Tongue (tissue), 2 donors: ENCODE results near the gene CCDC85B. TPM values are rescaled to one million over a fixed set of nuclear protein-coding genes. Genes with fewer than 3 reads are reported as not detected.
A peak's percentile ranks its signal among the peaks of the same experiment; 100 is the strongest.
"Not testable (repeated sequence)": the region's sequence is repeated elsewhere in the genome, so short reads cannot be mapped to it uniquely, and the experiment has no call there.

Experiments used
- DNase-seq: peaks from one replicate; pipeline ENCODE4 v3.0.0-alpha.2; 2015
- total RNA-seq: library from RNA; depleted of rRNA; stranded (reverse); fragments of >200 nt; gene quantifications from one replicate; pipeline ENCODE4 v1.2.3, GENCODE V29; 2014

The CCDC85B gene
- total RNA-seq, 1 donor from 2014 or later, result 26.2 TPM

GRCh38 chr11:65887723-65888162, 2.7 kb upstream of the CCDC85B start:
- no peak for DNase-seq

GRCh38 chr11:65888163-65888814, 2.2 kb upstream of the CCDC85B start, which contains the start of gene FIBP:
Gene FIBP (minus strand): TSS chr11:65888471. CDS start chr11:65888418, 53 bp downstream.
- DNase-seq, result peak; percentile 99

- DNase-seq, result no peak
Measured at GRCh38 chr11:65891219-65892136, 1.0 kb downstream of the CCDC85B start.

GRCh38 chr11:65892137-65892540, 1.7 kb downstream of the CCDC85B start:
- DNase-seq, result not testable (repeated sequence)

GRCh38 chr11:65892661-65893317, 2.3 kb downstream of the CCDC85B start:
- no peak for DNase-seq

GRCh38 chr11:65894034-65894591, 3.6 kb downstream of the CCDC85B start:
- no peak for DNase-seq

GRCh38 chr11:65895482-65895981, 5.1 kb downstream of the CCDC85B start:
- no peak for DNase-seq

GRCh38 chr11:65896034-65896999, 5.8 kb downstream of the CCDC85B start:
- DNase-seq, result no peak

- DNase-seq, result no peak
Measured at GRCh38 chr11:65897020-65897471, 6.6 kb downstream of the CCDC85B start.

- no peak for DNase-seq
Measured at GRCh38 chr11:65898656-65899355, 8.3 kb downstream of the CCDC85B start.

GRCh38 chr11:65899356-65900124, 9.1 kb downstream of the CCDC85B start:
- no peak for DNase-seq

- peak; percentile 73 for DNase-seq
Measured at GRCh38 chr11:65900125-65900898, 9.8 kb downstream of the CCDC85B start, which contains the start of gene FOSL1. Gene FOSL1 (minus strand): TSS chr11:65900388. CDS start chr11:65900339, 49 bp downstream.

GRCh38 chr11:65900899-65901180, 10.4 kb downstream of the CCDC85B start:
- DNase-seq, result no peak

GRCh38 chr11:65903068-65903481, 12.6 kb downstream of the CCDC85B start:
- no peak for DNase-seq

GRCh38 chr11:65903715-65904114, 13.2 kb downstream of the CCDC85B start:
- no peak for DNase-seq

GRCh38 chr11:65906602-65907001, 16.1 kb downstream of the CCDC85B start:
- DNase-seq, result no peak

GRCh38 chr11:65907878-65908277, 17.4 kb downstream of the CCDC85B start:
- no peak for DNase-seq
